A172 (cell line): Measurements from ENCODE around the gene ARID1B. TPM values are rescaled to one million over a fixed set of nuclear protein-coding genes. Genes with fewer than 3 reads are reported as not detected.

ENCODE experiments used
- DNase-seq: peaks from one replicate; pipeline ENCODE4 v3.0.0-alpha.2; 2015; ENCODE audit warnings: low spot score
- total RNA-seq: library from RNA; depleted of rRNA; stranded (reverse); fragments of >200 nt; shearing (Covaris generic); gene quantifications from 2 replicates; pipeline ENCODE4 v1.2.3, GENCODE V29; 2014

ARID1B gene
- total RNA-seq, 1 experiment from 2014 or later, result 14.4 TPM

GRCh38 chr6:157152556-157152955 lies 375.4 kb downstream of the ARID1B start:
- no peak for DNase-seq

- no peak for DNase-seq
Measured at GRCh38 chr6:157155804-157156203, 378.6 kb downstream of the ARID1B start.

GRCh38 chr6:157157258-157157657 lies 380.1 kb downstream of the ARID1B start:
- DNase-seq, result no peak

DNA sequence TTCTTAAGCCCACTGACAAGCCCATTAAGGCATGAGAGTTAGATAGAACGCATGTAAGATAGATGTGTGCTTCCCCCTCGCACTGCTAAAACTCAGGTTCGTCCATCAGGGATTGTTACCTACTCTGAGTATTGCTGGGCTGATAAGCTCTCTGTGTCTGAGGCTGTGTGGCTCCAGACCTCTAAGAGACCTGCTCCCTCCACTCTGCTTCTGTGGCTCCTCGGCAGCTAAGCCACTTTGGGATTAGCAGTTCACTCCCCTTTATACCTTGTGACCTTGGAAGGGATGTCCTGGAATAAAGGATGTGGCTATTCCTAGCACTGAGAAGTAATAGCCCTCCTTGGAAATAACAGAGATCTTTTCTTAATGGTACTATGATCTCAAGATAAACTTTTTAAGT lies 381.3 kb downstream of the ARID1B start:
- DNase-seq, result no peak

- no peak for DNase-seq
Measured at GRCh38 chr6:157158897-157159296, 381.7 kb downstream of the ARID1B start.

GRCh38 chr6:157159348-157159747 lies 382.2 kb downstream of the ARID1B start:
- no peak for DNase-seq

DNA sequence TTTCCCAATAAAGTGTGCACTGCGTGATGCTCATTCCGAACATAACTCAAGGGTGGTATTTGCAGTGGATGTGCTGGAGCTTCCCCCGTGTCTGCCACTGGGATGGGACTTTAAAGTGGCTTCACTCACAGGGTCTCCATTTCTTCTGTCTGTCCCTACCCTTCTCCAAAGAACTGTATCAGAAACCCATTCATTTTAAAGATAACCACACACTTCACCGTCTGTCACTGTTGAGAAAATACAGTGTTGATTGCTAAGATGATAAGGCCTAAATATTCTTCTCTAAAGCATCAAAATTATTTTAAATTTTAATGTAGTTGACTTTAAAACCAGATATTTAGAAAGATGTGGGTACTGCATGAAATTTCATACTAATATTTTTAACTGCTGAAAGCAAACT lies 384.7 kb downstream of the ARID1B start:
- DNase-seq, result no peak

GRCh38 chr6:157162766-157163433 lies 385.7 kb downstream of the ARID1B start:
- no peak for DNase-seq

DNA sequence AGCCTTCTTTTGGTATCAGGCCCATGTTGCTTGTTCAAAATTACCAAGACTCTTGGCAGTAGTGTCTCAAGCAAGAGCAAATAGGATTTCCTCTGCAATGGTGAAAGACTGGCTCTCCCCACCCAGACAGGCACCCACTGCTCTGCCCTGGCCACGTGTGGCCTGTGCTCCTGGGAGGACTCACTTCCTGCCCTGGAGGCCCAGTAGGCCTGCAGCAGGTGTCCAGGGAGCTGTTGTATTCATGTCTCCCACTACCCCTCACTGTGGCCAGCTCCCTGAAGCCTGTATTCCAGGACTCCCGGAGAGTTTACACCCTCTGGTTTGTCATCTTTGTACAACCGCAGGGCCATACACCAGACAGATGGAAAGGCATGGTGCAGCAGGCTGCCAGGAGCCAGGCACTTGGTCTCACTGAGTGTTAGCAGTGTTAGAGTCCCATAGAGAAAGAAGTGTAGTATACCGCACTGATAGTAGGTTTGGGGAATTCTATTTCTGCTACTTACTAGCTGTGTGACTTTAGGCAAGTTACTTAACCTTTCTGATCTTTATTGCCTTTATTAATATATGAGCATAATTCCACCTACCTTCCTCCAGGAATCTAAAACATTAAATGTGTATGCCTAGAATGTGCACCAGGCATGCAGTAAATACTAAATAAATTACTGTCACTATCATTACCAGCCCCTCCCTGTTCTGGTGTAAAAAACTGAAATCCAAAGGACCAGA lies 386.4 kb downstream of the ARID1B start:
- no peak for DNase-seq

DNA sequence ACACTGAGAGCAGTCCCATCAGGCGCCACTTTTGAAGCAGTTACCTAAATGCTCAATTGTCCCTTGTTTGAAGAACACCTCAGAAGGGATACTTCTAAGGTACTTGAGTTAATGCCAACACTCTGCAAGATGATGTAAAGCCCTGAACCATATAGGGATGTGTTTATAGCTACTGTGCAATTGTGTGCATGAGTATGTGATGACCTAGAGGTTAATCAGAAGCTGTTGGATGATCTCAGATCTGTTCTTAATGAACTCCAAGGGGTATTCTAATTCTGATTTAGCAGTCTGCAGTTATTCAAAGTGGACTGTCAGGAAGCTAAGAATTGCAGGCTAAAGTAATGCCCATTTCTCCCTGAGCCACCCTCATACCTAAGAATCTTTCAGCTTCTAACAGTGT lies 387.8 kb downstream of the ARID1B start:
- DNase-seq, result no peak

DNA sequence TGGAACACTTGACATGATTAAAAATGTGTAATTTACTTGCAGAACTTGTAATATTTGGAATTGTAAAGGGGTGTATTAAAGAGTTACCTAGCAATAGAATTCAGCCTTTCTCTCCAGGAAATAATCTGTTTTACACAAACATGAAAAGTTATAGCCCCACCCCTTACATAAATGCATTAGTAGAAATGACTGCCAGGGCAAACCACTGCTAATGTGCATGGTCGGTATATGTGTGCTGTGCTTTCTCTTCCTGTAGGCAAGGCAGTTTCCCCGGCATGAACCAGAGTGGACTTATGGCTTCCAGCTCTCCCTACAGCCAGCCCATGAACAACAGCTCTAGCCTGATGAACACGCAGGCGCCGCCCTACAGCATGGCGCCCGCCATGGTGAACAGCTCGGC lies 389.6 kb downstream of the ARID1B start:
- DNase-seq, result no peak

- DNase-seq, result no peak
Measured at GRCh38 chr6:157167837-157168236, 390.7 kb downstream of the ARID1B start.

- no peak for DNase-seq
Measured at GRCh38 chr6:157168471-157168870, 391.3 kb downstream of the ARID1B start.

- no peak for DNase-seq
Measured at GRCh38 chr6:157169226-157169625, 392.0 kb downstream of the ARID1B start.

- DNase-seq, result no peak
Measured at GRCh38 chr6:157169656-157170055, 392.5 kb downstream of the ARID1B start.

DNA sequence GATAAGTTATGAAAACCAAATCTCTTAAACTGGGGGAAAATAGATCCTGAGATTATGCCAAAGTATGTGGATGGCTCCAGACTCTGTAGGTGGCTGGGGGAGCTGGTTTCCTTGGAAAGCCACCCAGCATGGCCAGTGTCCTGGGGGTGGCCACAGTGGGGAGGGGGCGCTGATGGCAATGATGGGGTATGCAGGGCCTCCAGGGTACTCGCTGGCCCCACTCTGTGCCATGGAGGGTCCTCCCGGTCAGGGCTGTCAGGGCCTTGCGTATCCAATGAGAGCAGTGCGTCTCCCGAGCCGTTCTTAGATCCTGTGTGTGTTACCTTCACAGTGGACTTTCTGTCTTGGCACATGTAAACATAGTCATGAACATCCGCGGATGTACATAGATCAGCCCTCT lies 393.4 kb downstream of the ARID1B start:
- no peak for DNase-seq

DNA sequence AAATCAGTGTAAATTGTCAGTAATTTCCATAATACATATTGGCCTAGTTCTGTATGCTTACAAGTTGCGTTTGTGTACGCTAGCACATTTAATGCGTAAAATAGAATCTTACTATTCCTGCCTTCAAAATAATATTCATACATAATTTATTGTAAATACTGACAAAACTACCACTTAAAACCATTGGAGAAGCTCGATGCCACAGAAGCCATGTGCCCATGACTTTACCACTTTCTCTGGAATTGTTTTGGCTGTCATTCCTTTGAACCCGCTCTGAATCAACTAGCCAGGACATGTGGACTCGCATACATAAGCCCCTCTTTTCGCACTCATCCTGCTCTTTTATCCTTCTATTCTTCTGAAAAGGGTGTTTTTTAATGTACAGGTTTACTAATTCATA lies 394.6 kb downstream of the ARID1B start:
- DNase-seq, result no peak

GRCh38 chr6:157172231-157172701 lies 395.1 kb downstream of the ARID1B start:
- no peak for DNase-seq

DNA sequence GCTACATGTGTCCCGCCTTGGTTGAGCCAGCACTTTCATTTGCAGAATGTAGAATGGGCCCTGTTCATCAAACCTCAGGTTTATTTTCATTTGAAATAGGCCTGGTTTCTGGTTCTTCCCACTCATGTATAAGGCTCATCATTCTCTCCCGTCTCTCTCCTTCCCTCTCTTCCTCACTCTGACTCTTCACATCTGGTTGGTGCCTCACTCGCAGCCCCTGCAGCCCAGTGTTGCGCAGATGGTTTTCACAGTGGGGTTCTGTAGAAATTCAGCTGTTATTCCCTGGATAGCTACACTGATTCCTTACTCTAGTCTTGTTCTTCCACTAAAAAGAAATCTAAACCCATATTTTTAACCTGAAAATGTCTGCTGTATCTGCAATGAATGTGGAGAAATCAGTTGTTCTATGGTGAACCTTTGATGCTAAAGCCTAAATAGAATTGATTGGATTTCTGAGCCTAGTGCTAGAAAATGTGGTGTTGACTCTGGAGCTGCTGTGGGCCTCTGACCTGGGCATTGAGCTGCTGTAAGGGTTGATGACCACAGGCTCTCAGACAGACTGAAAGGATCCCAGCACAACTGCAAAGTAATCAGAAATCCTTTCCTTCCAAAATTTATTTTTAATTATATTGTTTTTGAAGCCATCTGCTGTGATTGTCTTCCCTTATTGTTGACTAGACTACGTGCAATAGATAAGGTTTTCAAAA lies 395.8 kb downstream of the ARID1B start:
- DNase-seq, result no peak

GRCh38 chr6:157173776-157174175 lies 396.6 kb downstream of the ARID1B start:
- no peak for DNase-seq

DNA sequence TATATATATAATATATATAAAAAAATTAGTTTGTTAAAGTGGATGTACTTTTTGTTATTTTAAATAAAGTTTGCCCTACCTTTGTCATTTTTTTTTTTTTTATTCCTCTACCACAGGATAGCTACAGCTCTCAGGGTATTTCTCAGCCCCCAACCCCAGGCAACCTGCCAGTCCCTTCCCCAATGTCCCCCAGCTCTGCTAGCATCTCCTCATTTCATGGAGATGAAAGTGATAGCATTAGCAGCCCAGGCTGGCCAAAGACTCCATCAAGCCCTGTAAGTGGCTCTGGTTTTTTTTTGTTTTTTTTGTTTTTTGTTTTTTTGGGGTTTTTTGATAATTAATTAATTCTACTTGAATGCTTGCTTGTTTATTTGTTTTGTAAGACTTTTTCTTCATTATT lies 397.6 kb downstream of the ARID1B start:
- no peak for DNase-seq

DNA sequence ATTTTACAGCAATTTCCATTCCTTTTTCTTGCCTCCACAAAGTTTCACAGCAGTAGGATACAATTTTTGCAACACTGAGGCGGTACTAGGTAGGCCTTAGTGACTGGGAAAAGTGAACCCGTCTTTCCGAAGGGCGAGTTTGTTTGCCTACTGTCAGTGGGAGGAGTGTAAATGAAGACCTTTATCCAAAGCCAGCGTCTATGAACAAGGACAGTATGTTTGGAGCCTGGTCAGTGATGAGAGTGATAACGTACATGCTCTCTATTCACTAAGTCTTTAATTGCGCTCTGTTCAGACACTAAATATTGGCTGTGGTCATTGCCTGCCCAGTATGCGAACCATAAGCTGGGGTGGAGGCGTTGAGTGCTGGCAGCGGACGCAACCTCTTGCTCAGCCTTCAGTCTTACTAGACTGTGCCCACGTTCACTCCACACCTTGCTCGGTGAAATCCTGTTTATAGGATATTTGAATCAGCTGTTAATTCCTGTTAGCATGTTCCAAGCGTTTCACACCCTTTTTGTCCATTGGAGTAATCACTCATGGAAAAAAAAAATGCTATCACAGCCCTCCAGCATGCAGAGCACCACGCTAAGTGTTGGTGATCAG lies 400.7 kb downstream of the ARID1B start:
- no peak for DNase-seq
